ENCODE measurements around the gene AASS.

Gene AASS

GRCh38 chr7:122040147-122040546, 103.9 kb downstream of the AASS start:
- no peak overlapping the region for H3K27ac ChIP-seq (ENCODE audit: low read depth, low read length)
- TF ChIP-seq CTCF (IDR thresholded peaks at IDR 0.05; ENCODE audit: low read depth, low read length, poor library complexity, severe bottlenecking) (no peak), EZH2phosphoT487 (IDR thresholded peaks at IDR 0.05; ENCODE audit: borderline replicate concordance, low read length) (no peak)
- H3K36me3 ChIP-seq (ENCODE audit: control insufficient read depth, low read length), result no peaks in the 10 kb centered on the region
- no peaks in the 10 kb centered on the region for H3K27me3 ChIP-seq (ENCODE audit: control insufficient read depth, low read length)
- H4K20me1 ChIP-seq (ENCODE audit: control insufficient read depth, insufficient read depth, low read depth, low read length), result no peaks in the 10 kb centered on the region
- H3K4me3 ChIP-seq (ENCODE audit: low read length), result no peak overlapping the region
- H3K79me2 ChIP-seq (ENCODE audit: control insufficient read depth, low read length), result no peaks in the 10 kb centered on the region
- H3K9me3 ChIP-seq (ENCODE audit: control insufficient read depth, insufficient read depth, low read length), result no peaks in the 10 kb centered on the region
- H3K9me2 ChIP-seq (replicated peaks; ENCODE audit: control insufficient read depth, low read length), result no peaks in the 10 kb centered on the region
- no peaks in the 10 kb centered on the region for H3K4me1 ChIP-seq (ENCODE audit: control insufficient read depth, low read length)
- no peaks in the 10 kb centered on the region for H3F3A ChIP-seq (ENCODE audit: control insufficient read depth, insufficient read depth)
- H3K4me2 ChIP-seq (ENCODE audit: low read length), result no peak overlapping the region

- H3F3A ChIP-seq (ENCODE audit: control insufficient read depth, insufficient read depth), result no peaks in the 10 kb centered on the region
- H3K4me1 ChIP-seq (ENCODE audit: control insufficient read depth, low read length), result no peaks in the 10 kb centered on the region
- H3K4me3 ChIP-seq (ENCODE audit: low read length), result no peak overlapping the region
- H3K36me3 ChIP-seq (ENCODE audit: control insufficient read depth, low read length), result no peaks in the 10 kb centered on the region
- no peaks in the 10 kb centered on the region for H4K20me1 ChIP-seq (ENCODE audit: control insufficient read depth, insufficient read depth, low read depth, low read length)
- H3K27ac ChIP-seq (ENCODE audit: low read depth, low read length), result no peak overlapping the region
- no peaks in the 10 kb centered on the region for H3K9me3 ChIP-seq (ENCODE audit: control insufficient read depth, insufficient read depth, low read length)
- no peak overlapping the region for H3K4me2 ChIP-seq (ENCODE audit: low read length)
- TF ChIP-seq CTCF (IDR thresholded peaks at IDR 0.05; ENCODE audit: low read depth, low read length, poor library complexity, severe bottlenecking) (no peak), EZH2phosphoT487 (IDR thresholded peaks at IDR 0.05; ENCODE audit: borderline replicate concordance, low read length) (no peak)
- H3K27me3 ChIP-seq (ENCODE audit: control insufficient read depth, low read length), result no peaks in the 10 kb centered on the region
- H3K79me2 ChIP-seq (ENCODE audit: control insufficient read depth, low read length), result no peaks in the 10 kb centered on the region
- H3K9me2 ChIP-seq (replicated peaks; ENCODE audit: control insufficient read depth, low read length), result no peaks in the 10 kb centered on the region
Measured at GRCh38 chr7:122038904-122039303, 105.1 kb downstream of the AASS start.

GRCh38 chr7:122038134-122038533, 105.9 kb downstream of the AASS start:
- H4K20me1 ChIP-seq (ENCODE audit: control insufficient read depth, insufficient read depth, low read depth, low read length), result no peaks in the 10 kb centered on the region
- no peak overlapping the region for H3K4me3 ChIP-seq (ENCODE audit: low read length)
- no peaks in the 10 kb centered on the region for H3K79me2 ChIP-seq (ENCODE audit: control insufficient read depth, low read length)
- H3K27me3 ChIP-seq (ENCODE audit: control insufficient read depth, low read length), result no peaks in the 10 kb centered on the region
- H3K4me1 ChIP-seq (ENCODE audit: control insufficient read depth, low read length), result no peaks in the 10 kb centered on the region
- H3K27ac ChIP-seq (ENCODE audit: low read depth, low read length), result no peak overlapping the region
- H3K4me2 ChIP-seq (ENCODE audit: low read length), result no peak overlapping the region
- H3K9me3 ChIP-seq (ENCODE audit: control insufficient read depth, insufficient read depth, low read length), result no peaks in the 10 kb centered on the region
- no peaks in the 10 kb centered on the region for H3K36me3 ChIP-seq (ENCODE audit: control insufficient read depth, low read length)
- no peak for TF ChIP-seq CTCF (IDR thresholded peaks at IDR 0.05; ENCODE audit: low read depth, low read length, poor library complexity, severe bottlenecking)
- no peak for TF ChIP-seq EZH2phosphoT487 (IDR thresholded peaks at IDR 0.05; ENCODE audit: borderline replicate concordance, low read length)
- H3F3A ChIP-seq (ENCODE audit: control insufficient read depth, insufficient read depth), result no peaks in the 10 kb centered on the region
- H3K9me2 ChIP-seq (replicated peaks; ENCODE audit: control insufficient read depth, low read length), result no peaks in the 10 kb centered on the region

- H3K4me2 ChIP-seq (ENCODE audit: low read length), result no peak overlapping the region
- TF ChIP-seq CTCF (IDR thresholded peaks at IDR 0.05; ENCODE audit: low read depth, low read length, poor library complexity, severe bottlenecking) (no peak), EZH2phosphoT487 (IDR thresholded peaks at IDR 0.05; ENCODE audit: borderline replicate concordance, low read length) (no peak)
- H3K4me1 ChIP-seq (ENCODE audit: control insufficient read depth, low read length), result no peaks in the 10 kb centered on the region
Measured at GRCh38 chr7:122035876-122036275, 108.2 kb downstream of the AASS start.

More at GRCh38 chr7:122035876-122036275, 108.2 kb downstream of the AASS start:
- H3K36me3 ChIP-seq (ENCODE audit: control insufficient read depth, low read length), result no peaks in the 10 kb centered on the region
- no peaks in the 10 kb centered on the region for H3F3A ChIP-seq (ENCODE audit: control insufficient read depth, insufficient read depth)
- no peak overlapping the region for H3K4me3 ChIP-seq (ENCODE audit: low read length)
- no peak overlapping the region for H3K27ac ChIP-seq (ENCODE audit: low read depth, low read length)
- H3K27me3 ChIP-seq (ENCODE audit: control insufficient read depth, low read length), result no peaks in the 10 kb centered on the region
- H3K79me2 ChIP-seq (ENCODE audit: control insufficient read depth, low read length), result no peaks in the 10 kb centered on the region
- no peaks in the 10 kb centered on the region for H3K9me2 ChIP-seq (replicated peaks; ENCODE audit: control insufficient read depth, low read length)
- H3K9me3 ChIP-seq (ENCODE audit: control insufficient read depth, insufficient read depth, low read length), result no peaks in the 10 kb centered on the region
- no peaks in the 10 kb centered on the region for H4K20me1 ChIP-seq (ENCODE audit: control insufficient read depth, insufficient read depth, low read depth, low read length)
